H1 (cell line): ENCODE results near the gene CLCC1. TPM values are rescaled to one million over a fixed set of nuclear protein-coding genes. Genes with fewer than 3 reads are reported as not detected.

ENCODE experiments used
- CTCF ChIA-PET: fragments of 300-600 bp; sonication (Branson Sonifier 250); formaldehyde crosslinking; loops from one replicate; lab custom pipeline; 2021; ENCODE audit not compliant: partially characterized antibody; lab: Charles Lee
- POLR2A ChIA-PET: fragments of 300-600 bp; sonication (Branson Sonifier 250); formaldehyde crosslinking; loops from one replicate; lab custom pipeline; 2021; ENCODE audit warnings: inconsistent platforms; ENCODE audit not compliant: partially characterized antibody; lab: Charles Lee
- DNase-seq, 2 experiments: peaks; one replicate each; pipeline versions ENCODE4 v3.0.0 to v3.0.0-alpha.2; 2010 to 2022; ENCODE audit warnings: low spot score in 2 of 2, low read depth in 1 of 2, mixed read lengths in 1 of 2
- FAIRE-seq: peaks from 2 replicates; lab custom pipeline; 2011; peaks lifted over from hg19 to GRCh38; lab: Jason Lieb, UNC
- H2AFZ ChIP-seq: 2 replicates; pipeline ENCODE4 v1.8.1; 2012; ENCODE audit warnings: low read length, inconsistent platforms
- H2AK5ac ChIP-seq: 2 replicates; pipeline ENCODE4 v1.6.1; 2013; ENCODE audit warnings: low read depth, low read length
- H2BK120ac ChIP-seq: replicated peaks from 2 replicates; pipeline ENCODE3; 2013; ENCODE audit warnings: low read depth, low read length, inconsistent platforms
- H2BK12ac ChIP-seq: 2 replicates; pipeline ENCODE4 v1.6.1; 2013; ENCODE audit warnings: low read depth, low read length
- H2BK15ac ChIP-seq: 2 replicates; pipeline ENCODE4 v1.6.1; 2013; ENCODE audit warnings: low read length
- H2BK20ac ChIP-seq: 2 replicates; pipeline ENCODE4 v1.6.1; 2013; ENCODE audit warnings: low read length
- H2BK5ac ChIP-seq: 2 replicates; pipeline ENCODE4 v1.6.1; 2013; ENCODE audit warnings: low read depth, low read length
- H3K14ac ChIP-seq: 2 replicates; pipeline ENCODE4 v1.6.1; 2013; ENCODE audit warnings: inconsistent platforms; ENCODE audit not compliant: insufficient read length
- H3K18ac ChIP-seq: 2 replicates; pipeline ENCODE4 v1.6.1; 2013; ENCODE audit warnings: low read length; ENCODE audit errors: extremely low read depth
- H3K23ac ChIP-seq: 2 replicates; pipeline ENCODE4 v1.6.1; 2013; ENCODE audit warnings: inconsistent platforms; ENCODE audit not compliant: insufficient read length
- H3K23me2 ChIP-seq: 2 replicates; pipeline ENCODE4 v1.6.1; 2013; ENCODE audit warnings: low read depth, low read length
- H3K27ac ChIP-seq: 2 replicates; pipeline ENCODE4 v1.6.1; 2011; ENCODE audit warnings: low read depth, low read length, inconsistent platforms
- H3K27me3 ChIP-seq, 4 experiments: replicated peaks in 1 of 4; 1 replicate in 1 of 4; 2 replicates in 3 of 4; pipeline versions ENCODE4 v1.6.1 to v1.8.1; 2011 to 2013; ENCODE audit warnings: low read length in 3 of 4, mild to moderate bottlenecking in 3 of 4, inconsistent platforms in 2 of 4, mixed read lengths in 2 of 4, moderate library complexity in 1 of 4; ENCODE audit not compliant: control insufficient read depth in 3 of 4, insufficient read depth in 3 of 4; ENCODE audit errors: extremely low read depth in 1 of 4
- H3K36me3 ChIP-seq, 4 experiments: 2 replicates each; pipeline versions ENCODE4 v1.6.1 to v1.8.1; 2011 to 2013; ENCODE audit warnings: mild to moderate bottlenecking in 4 of 4, low read length in 3 of 4, moderate library complexity in 2 of 4, control low read depth in 1 of 4, inconsistent platforms in 1 of 4; ENCODE audit not compliant: insufficient read depth in 4 of 4, control insufficient read depth in 2 of 4
- H3K4ac ChIP-seq: replicated peaks from 2 replicates; pipeline ENCODE3; 2013; ENCODE audit warnings: low read length, low read depth, mixed read lengths, inconsistent platforms; ENCODE audit not compliant: insufficient read length
- H3K4me1 ChIP-seq, 4 experiments: replicated peaks in 1 of 4; 1 replicate in 1 of 4; 2 replicates in 3 of 4; pipeline versions ENCODE4 v1.6.1 to v1.8.1; 2011 to 2013; ENCODE audit warnings: low read length in 3 of 4, inconsistent platforms in 2 of 4, mixed read lengths in 1 of 4; ENCODE audit not compliant: insufficient read depth in 4 of 4, control insufficient read depth in 3 of 4
- H3K4me2 ChIP-seq, 2 experiments: 2 replicates each; pipeline versions ENCODE4 v1.6.1 to v1.8.1; 2011 to 2013; ENCODE audit warnings: low read depth in 2 of 2, low read length in 2 of 2, control low read depth in 1 of 2, inconsistent platforms in 1 of 2, mild to moderate bottlenecking in 1 of 2; ENCODE audit not compliant: insufficient read depth in 1 of 2
- H3K4me3 ChIP-seq, 4 experiments: fragments of 200-600, 300-600 bp in 1 of 4; sonication (generic), shearing (Covaris generic), sonication (Bioruptor Twin) in 1 of 4; 2 replicates each; pipeline versions ENCODE4 v1.5.1 to v1.8.1; 2011 to 2016; ENCODE audit warnings: low read length in 4 of 4, low read depth in 3 of 4, control low read depth in 2 of 4, inconsistent platforms in 2 of 4, mild to moderate bottlenecking in 2 of 4, mixed read lengths in 1 of 4, moderate library complexity in 1 of 4; ENCODE audit not compliant: insufficient read depth in 2 of 4; ENCODE audit errors: extremely low read depth in 1 of 4
- H3K56ac ChIP-seq: replicated peaks from 2 replicates; pipeline ENCODE3; 2013; ENCODE audit warnings: low read depth, mild to moderate bottlenecking, mixed read lengths, low read length, inconsistent platforms; ENCODE audit not compliant: insufficient read length
- H3K79me1 ChIP-seq: 2 replicates; pipeline ENCODE4 v1.6.1; 2013; ENCODE audit warnings: low read depth, low read length, control low read depth
- H3K79me2 ChIP-seq, 2 experiments: 2 replicates each; pipeline versions ENCODE4 v1.6.1 to v1.8.1; 2012 to 2013; ENCODE audit warnings: low read length in 2 of 2, mild to moderate bottlenecking in 2 of 2, inconsistent platforms in 1 of 2; ENCODE audit not compliant: insufficient read depth in 2 of 2, control insufficient read depth in 1 of 2
- H3K9ac ChIP-seq, 4 experiments: replicated peaks in 1 of 4; 1 replicate in 1 of 4; 2 replicates in 3 of 4; pipeline versions ENCODE4 v1.6.1 to v1.8.1; 2011 to 2013; ENCODE audit warnings: low read depth in 3 of 4, low read length in 3 of 4, control low read depth in 2 of 4, mild to moderate bottlenecking in 2 of 4, moderate library complexity in 2 of 4, inconsistent platforms in 1 of 4; ENCODE audit errors: extremely low read depth in 1 of 4
- H3K9me3 ChIP-seq, 2 experiments: 2 replicates each; pipeline versions ENCODE4 v1.6.1 to v1.8.1; 2012 to 2013; ENCODE audit warnings: mild to moderate bottlenecking in 2 of 2, moderate library complexity in 2 of 2, control low read depth in 1 of 2, inconsistent platforms in 1 of 2, low read depth in 1 of 2, low read length in 1 of 2, mixed read lengths in 1 of 2; ENCODE audit not compliant: insufficient read depth in 2 of 2
- H4K20me1 ChIP-seq, 2 experiments: replicated peaks in 1 of 2; 2 replicates each; pipeline versions ENCODE3 to v1.8.1; 2011 to 2013; ENCODE audit warnings: inconsistent platforms in 2 of 2, low read length in 2 of 2, mild to moderate bottlenecking in 1 of 2; ENCODE audit not compliant: insufficient read depth in 2 of 2, control insufficient read depth in 1 of 2
- H4K5ac ChIP-seq: 2 replicates; pipeline ENCODE4 v1.6.1; 2013; ENCODE audit warnings: low read length, low read depth, mixed read lengths, inconsistent platforms; ENCODE audit not compliant: insufficient read length
- H4K8ac ChIP-seq: 2 replicates; pipeline ENCODE4 v1.8.0; 2013; ENCODE audit warnings: mild to moderate bottlenecking, moderate library complexity, low read length, inconsistent platforms; ENCODE audit not compliant: insufficient read depth; ENCODE audit errors: extremely low read depth
- H4K91ac ChIP-seq: replicated peaks from 2 replicates; pipeline ENCODE3; 2013; ENCODE audit warnings: low read length, mixed read lengths, inconsistent platforms; ENCODE audit not compliant: insufficient read length
- WGBS, 2 experiments: shearing (Covaris generic) in 1 of 2; methylation state at CpG; one replicate each; pipeline versions ENCODE4 v1.1.6 to v1.1.7; 2013 to 2015; ENCODE audit warnings: low lambda C conversion rate in 2 of 2, mixed read lengths in 2 of 2, inconsistent platforms in 1 of 2, low coverage in 1 of 2, missing lambda C conversion rate in 1 of 2; ENCODE audit not compliant: insufficient replicate concordance in 2 of 2, insufficient coverage in 1 of 2, insufficient read length in 1 of 2; ENCODE audit errors: extremely low coverage in 1 of 2, missing lambda C conversion rate in 1 of 2; 5-methylcytosine and 5-hydroxymethylcytosine counted together
- polyA plus RNA-seq, 7 experiments: library from polyadenylated mRNA; depleted of rRNA in 3 of 7; stranded (reverse) in 5 of 7; unstranded in 2 of 7; fragments of >200 nt in 5 of 7; fragments of 200-250 nt in 2 of 7; gene quantifications; 1 replicate in 5 of 7; 2 replicates in 1 of 7; 4 replicates in 1 of 7; pipeline versions ENCODE4 v1.2.1 to v1.2.3, GENCODE V29; 2011 to 2013; ENCODE audit warnings: missing spikeins in 2 of 7, mixed read lengths in 2 of 7
- total RNA-seq: library from RNA; stranded (reverse); fragmentation: NEBNext Ultra II Directional; extraction: Animal tissue kit (Norgen Biotek cat#: 25700); gene quantifications from 2 replicates; pipeline ENCODE4 v1.2.1, GENCODE V29; 2021

CLCC1 gene
- total and polyA plus RNA-seq, 2 of the 8 experiments (the other 6 are each of a cell fraction or from before 2014, with no cell fraction given) = 8.1 to 23.8 TPM

DNA sequence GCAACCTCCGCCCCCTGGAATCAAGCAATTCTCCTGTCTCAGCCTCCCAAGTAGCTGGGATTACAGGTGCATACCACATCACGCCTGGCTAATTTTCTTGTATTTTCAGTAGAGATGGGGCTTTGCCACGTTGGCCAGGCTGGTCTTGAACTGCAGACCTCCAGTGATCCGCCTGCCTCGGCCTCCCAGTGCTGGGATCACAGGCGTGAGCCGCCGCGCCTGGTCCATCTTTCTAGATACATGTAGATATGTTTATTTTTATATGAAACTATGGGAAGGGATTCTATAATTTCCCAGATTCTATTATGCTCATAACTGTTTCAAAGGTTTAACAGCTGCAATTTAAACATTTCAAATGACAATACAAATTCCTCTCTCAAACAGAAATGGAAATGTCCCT, 27.1 kb downstream of the CLCC1 start:
- no peaks in the 10 kb centered on the region for H3K23me2 ChIP-seq

More for the DNA sequence above, 27.1 kb downstream of the CLCC1 start:
- Histone ChIP-seq H3K79me1 (no peaks in the 10 kb centered on the region; the same call in 1 of the 2 replicates), H3K4ac (no peak overlapping the region), H3K36me3 (peaks cover 4 to 66% (median 28%) of the 10 kb centered on the region in 4 experiments), H3K27ac (no peak overlapping the region), H3K4me1 (no peaks in the 10 kb centered on the region), H2BK120ac (no peak overlapping the region), H4K91ac (no peak overlapping the region), H2BK12ac (no peak overlapping the region), H3K9me3 (no peaks in the 10 kb centered on the region), H2AFZ (no peak overlapping the region), H4K20me1 (peaks cover 0 to 1% of the 10 kb centered on the region in 2 experiments), H2BK15ac (no peak overlapping the region), H4K5ac (no peak overlapping the region), H3K18ac (no peak overlapping the region), H2AK5ac (no peak overlapping the region), H3K14ac (no peak overlapping the region), H3K9ac (no peak overlapping the region), H2BK5ac (no peak overlapping the region), H3K4me2 (no peak overlapping the region), H3K56ac (no peak overlapping the region), H3K4me3 (no peak overlapping the region), H4K8ac (no peak overlapping the region), H3K23ac (no peak overlapping the region), H3K79me2 (no peaks in the 10 kb centered on the region), H3K27me3 (no peaks in the 10 kb centered on the region), H2BK20ac (no peak overlapping the region)
- ChIA-PET POLR2A (no interaction called here), CTCF (no interaction called here)
- FAIRE-seq (no peak), DNase-seq (no peak)
- WGBS, 2 experiments = 93% methylated on average over 8 of the region's 9 CpGs; no CpG with 5 or more reads in 1 of the 2 experiments
